HepG2 (cell line): ENCODE data around the gene CISD3. TPM values are rescaled to one million over a fixed set of nuclear protein-coding genes. Genes with fewer than 3 reads are reported as not detected.

Experiments used
- ATF2 ChIP-seq: sonication (generic); formaldehyde crosslinking; IDR thresholded peaks from 2 replicates; pipeline ENCODE4 v1.4.0; 2020; ENCODE audit warnings: missing genetic modification reagents
- CCDC6 ChIP-seq: sonication (generic); formaldehyde crosslinking; IDR thresholded peaks from 2 replicates; pipeline ENCODE4 v1.8.1; 2022; ENCODE audit warnings: mild to moderate bottlenecking, missing genetic modification reagents, moderate library complexity
- JARID2 ChIP-seq: sonication (generic); formaldehyde crosslinking; IDR thresholded peaks from 2 replicates; pipeline ENCODE4 v1.8.1; 2023; ENCODE audit warnings: missing genetic modification reagents, inconsistent platforms; ENCODE audit not compliant: insufficient replicate concordance
- KDM6A ChIP-seq: IDR thresholded peaks from 2 replicates; pipeline ENCODE4 v1.6.1; 2016; ENCODE audit warnings: low read depth
- MZF1 ChIP-seq: sonication (generic); formaldehyde crosslinking; IDR thresholded peaks from 2 replicates; pipeline ENCODE4 v1.8.1; 2023; ENCODE audit warnings: mild to moderate bottlenecking, missing genetic modification reagents, borderline replicate concordance
- ZNF18 ChIP-seq: sonication (generic); formaldehyde crosslinking; IDR thresholded peaks from 2 replicates; pipeline ENCODE4 v1.8.0; 2022; ENCODE audit warnings: mild to moderate bottlenecking, missing genetic modification reagents; ENCODE audit not compliant: insufficient replicate concordance
- ZNF292 ChIP-seq: sonication (generic); formaldehyde crosslinking; IDR thresholded peaks from 2 replicates; pipeline ENCODE4 v1.8.1; 2022; ENCODE audit warnings: mild to moderate bottlenecking, low read depth, missing genetic modification reagents, borderline replicate concordance
- ZNF570 ChIP-seq: sonication (generic); formaldehyde crosslinking; IDR thresholded peaks from 2 replicates; pipeline ENCODE4 v1.4.0; 2020; ENCODE audit warnings: mild to moderate bottlenecking, missing genetic modification reagents, borderline replicate concordance
- ZNF7 ChIP-seq: IDR thresholded peaks from 2 replicates; pipeline ENCODE4 v1.6.1; 2016; ENCODE audit warnings: missing biosample characterization, missing genetic modification reagents
- ZNF768 ChIP-seq: sonication (generic); formaldehyde crosslinking; IDR thresholded peaks from 2 replicates; pipeline ENCODE4 v1.4.0; 2020; ENCODE audit warnings: missing genetic modification reagents
- polyA plus RNA-seq, 8 experiments: library from polyadenylated mRNA; depleted of rRNA in 3 of 8; stranded (reverse) in 7 of 8; unstranded in 1 of 8; fragments of >200 nt; fragmentation: Illumina TruSeq in 4 of 8; extraction: Trizol in 4 of 8; gene quantifications; 2 replicates each; pipeline versions ENCODE4 v1.2.1 to v1.2.3, GENCODE V29; 2011 to 2016; ENCODE audit warnings: low read depth in 4 of 8, missing spikeins in 1 of 8, mixed read lengths in 1 of 8; ENCODE audit not compliant: insufficient read depth in 1 of 8
- total RNA-seq, 5 experiments: library from RNA; depleted of rRNA; stranded (reverse); fragments of >200 nt; fragmentation: Illumina TruSeq; extraction: Trizol; gene quantifications; 2 replicates each; pipeline ENCODE4 v1.2.3, GENCODE V29; 2016; ENCODE audit warnings: low read depth in 1 of 5
- TF ChIP-seq, protein P1 (sequence below): sonication (generic); formaldehyde crosslinking; IDR thresholded peaks from 2 replicates; pipeline ENCODE4 v1.5.1; 2020; ENCODE audit warnings: mild to moderate bottlenecking, missing genetic modification reagents
- TF ChIP-seq, protein P2 (sequence below): sonication (generic); formaldehyde crosslinking; conservative IDR thresholded peaks from 2 replicates; pipeline ENCODE4 v1.4.0; 2020; ENCODE audit warnings: mild to moderate bottlenecking, missing genetic modification reagents, moderate library complexity
- TF ChIP-seq, protein P3 (sequence below): sonication (generic); formaldehyde crosslinking; IDR thresholded peaks from 2 replicates; pipeline ENCODE4 v1.4.0; 2020; ENCODE audit warnings: missing genetic modification reagents
- TF ChIP-seq, protein P4 (sequence below): sonication (generic); formaldehyde crosslinking; IDR thresholded peaks from 2 replicates; pipeline ENCODE4 v1.5.0; 2020; ENCODE audit warnings: missing genetic modification reagents
- TF ChIP-seq, protein P5 (sequence below): sonication (generic); formaldehyde crosslinking; IDR thresholded peaks from 2 replicates; pipeline ENCODE4 v1.4.0; 2020; ENCODE audit warnings: missing genetic modification reagents
- TF ChIP-seq, protein P6 (sequence below): sonication (generic); formaldehyde crosslinking; IDR thresholded peaks from 2 replicates; pipeline ENCODE4 v1.4.0; 2020; ENCODE audit warnings: mild to moderate bottlenecking, missing genetic modification reagents

Gene CISD3
- total and polyA plus RNA-seq, 2 of the 13 experiments (the other 11 are each of a cell fraction or from before 2014, with no cell fraction given), result 30.0 to 34.1 TPM

DNA sequence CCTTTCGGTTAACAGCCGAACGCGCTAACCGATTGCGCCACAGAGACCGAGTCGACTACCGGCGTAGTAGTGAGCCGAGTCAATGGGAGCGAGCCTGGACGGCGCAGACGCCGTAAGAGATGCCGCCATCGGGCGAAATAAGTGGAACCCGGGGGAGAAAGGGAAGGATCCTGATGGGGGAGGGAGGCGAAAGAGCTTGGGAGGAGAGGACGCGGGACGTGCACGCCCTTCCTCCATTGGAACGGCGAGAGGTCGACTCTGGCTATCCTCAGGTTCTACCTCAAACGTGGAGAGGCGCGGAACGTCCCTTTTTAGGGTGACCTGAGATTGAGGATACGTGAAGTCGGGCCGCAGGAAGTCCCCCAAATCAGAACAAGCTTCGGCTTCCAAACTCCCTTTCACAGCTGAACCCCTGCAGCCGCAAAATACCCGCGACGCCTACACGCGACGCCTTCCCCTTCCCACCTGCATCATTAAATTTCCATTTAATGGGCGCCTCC, 21.7 kb downstream of the CISD3 start (continued):
- TF ChIP-seq, protein P1, sequence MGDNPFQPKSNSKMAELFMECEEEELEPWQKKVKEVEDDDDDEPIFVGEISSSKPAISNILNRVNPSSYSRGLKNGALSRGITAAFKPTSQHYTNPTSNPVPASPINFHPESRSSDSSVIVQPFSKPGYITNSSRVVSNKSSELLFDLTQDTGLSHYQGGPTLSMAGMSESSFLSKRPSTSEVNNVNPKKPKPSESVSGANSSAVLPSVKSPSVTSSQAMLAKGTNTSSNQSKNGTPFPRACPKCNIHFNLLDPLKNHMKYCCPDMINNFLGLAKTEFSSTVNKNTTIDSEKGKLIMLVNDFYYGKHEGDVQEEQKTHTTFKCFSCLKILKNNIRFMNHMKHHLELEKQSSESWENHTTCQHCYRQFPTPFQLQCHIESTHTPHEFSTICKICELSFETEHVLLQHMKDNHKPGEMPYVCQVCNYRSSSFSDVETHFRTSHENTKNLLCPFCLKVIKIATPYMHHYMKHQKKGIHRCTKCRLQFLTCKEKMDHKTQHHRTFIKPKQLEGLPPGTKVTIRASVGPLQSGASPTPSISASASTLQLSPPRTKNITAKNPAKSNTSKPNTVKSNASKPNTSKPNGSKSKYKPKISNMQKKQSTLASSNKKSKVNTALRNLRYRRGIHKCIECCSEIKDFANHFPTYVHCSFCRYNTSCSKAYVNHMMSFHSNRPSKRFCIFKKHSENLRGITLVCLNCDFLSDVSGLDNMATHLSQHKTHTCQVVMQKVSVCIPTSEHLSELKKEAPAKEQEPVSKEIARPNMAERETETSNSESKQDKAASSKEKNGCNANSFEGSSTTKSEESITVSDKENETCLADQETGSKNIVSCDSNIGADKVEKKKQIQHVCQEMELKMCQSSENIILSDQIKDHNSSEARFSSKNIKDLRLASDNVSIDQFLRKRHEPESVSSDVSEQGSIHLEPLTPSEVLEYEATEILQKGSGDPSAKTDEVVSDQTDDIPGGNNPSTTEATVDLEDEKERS (CRISPR knock-in tag), result no peak; the same call in 1 of the 2 replicates
- TF ChIP-seq ZNF292 (CRISPR knock-in tag), result no peak
- TF ChIP-seq, protein P2, sequence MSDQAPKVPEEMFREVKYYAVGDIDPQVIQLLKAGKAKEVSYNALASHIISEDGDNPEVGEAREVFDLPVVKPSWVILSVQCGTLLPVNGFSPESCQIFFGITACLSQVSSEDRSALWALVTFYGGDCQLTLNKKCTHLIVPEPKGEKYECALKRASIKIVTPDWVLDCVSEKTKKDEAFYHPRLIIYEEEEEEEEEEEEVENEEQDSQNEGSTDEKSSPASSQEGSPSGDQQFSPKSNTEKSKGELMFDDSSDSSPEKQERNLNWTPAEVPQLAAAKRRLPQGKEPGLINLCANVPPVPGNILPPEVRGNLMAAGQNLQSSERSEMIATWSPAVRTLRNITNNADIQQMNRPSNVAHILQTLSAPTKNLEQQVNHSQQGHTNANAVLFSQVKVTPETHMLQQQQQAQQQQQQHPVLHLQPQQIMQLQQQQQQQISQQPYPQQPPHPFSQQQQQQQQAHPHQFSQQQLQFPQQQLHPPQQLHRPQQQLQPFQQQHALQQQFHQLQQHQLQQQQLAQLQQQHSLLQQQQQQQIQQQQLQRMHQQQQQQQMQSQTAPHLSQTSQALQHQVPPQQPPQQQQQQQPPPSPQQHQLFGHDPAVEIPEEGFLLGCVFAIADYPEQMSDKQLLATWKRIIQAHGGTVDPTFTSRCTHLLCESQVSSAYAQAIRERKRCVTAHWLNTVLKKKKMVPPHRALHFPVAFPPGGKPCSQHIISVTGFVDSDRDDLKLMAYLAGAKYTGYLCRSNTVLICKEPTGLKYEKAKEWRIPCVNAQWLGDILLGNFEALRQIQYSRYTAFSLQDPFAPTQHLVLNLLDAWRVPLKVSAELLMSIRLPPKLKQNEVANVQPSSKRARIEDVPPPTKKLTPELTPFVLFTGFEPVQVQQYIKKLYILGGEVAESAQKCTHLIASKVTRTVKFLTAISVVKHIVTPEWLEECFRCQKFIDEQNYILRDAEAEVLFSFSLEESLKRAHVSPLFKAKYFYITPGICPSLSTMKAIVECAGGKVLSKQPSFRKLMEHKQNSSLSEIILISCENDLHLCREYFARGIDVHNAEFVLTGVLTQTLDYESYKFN (CRISPR knock-in tag), result no peak; the same call in 1 of the 2 replicates
- TF ChIP-seq ZNF18 (CRISPR knock-in tag), result no peak
- TF ChIP-seq, protein P3, sequence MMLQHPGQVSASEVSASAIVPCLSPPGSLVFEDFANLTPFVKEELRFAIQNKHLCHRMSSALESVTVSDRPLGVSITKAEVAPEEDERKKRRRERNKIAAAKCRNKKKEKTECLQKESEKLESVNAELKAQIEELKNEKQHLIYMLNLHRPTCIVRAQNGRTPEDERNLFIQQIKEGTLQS (CRISPR knock-in tag), result peak; percentile 44; the same call in 1 of the 2 replicates
- no peak for TF ChIP-seq ZNF7 (CRISPR knock-in tag)
- TF ChIP-seq ATF2, result peak; percentile 78; the same call in 1 of the 2 replicates
- TF ChIP-seq JARID2, result peak; percentile 25
- TF ChIP-seq ZNF570 (CRISPR knock-in tag), result no peak
- TF ChIP-seq ZNF768 (CRISPR knock-in tag), result peak; percentile 42; the same call in 1 of the 2 replicates
- no peak for TF ChIP-seq KDM6A (CRISPR knock-in tag)
- TF ChIP-seq, protein P4, sequence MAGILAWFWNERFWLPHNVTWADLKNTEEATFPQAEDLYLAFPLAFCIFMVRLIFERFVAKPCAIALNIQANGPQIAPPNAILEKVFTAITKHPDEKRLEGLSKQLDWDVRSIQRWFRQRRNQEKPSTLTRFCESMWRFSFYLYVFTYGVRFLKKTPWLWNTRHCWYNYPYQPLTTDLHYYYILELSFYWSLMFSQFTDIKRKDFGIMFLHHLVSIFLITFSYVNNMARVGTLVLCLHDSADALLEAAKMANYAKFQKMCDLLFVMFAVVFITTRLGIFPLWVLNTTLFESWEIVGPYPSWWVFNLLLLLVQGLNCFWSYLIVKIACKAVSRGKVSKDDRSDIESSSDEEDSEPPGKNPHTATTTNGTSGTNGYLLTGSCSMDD (CRISPR knock-in tag), result no peak
- peak; percentile 76 for TF ChIP-seq CCDC6 (CRISPR knock-in tag)
- TF ChIP-seq, protein P5, sequence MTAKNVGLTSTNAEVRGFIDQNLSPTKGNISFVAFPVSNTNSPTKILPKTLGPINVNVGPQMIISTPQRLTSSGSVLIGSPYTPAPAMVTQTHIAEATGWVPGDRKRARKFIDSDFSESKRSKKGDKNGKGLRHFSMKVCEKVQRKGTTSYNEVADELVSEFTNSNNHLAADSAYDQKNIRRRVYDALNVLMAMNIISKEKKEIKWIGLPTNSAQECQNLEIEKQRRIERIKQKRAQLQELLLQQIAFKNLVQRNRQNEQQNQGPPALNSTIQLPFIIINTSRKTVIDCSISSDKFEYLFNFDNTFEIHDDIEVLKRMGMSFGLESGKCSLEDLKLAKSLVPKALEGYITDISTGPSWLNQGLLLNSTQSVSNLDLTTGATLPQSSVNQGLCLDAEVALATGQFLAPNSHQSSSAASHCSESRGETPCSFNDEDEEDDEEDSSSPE (CRISPR knock-in tag), result peak; percentile 67
- TF ChIP-seq, protein P6, sequence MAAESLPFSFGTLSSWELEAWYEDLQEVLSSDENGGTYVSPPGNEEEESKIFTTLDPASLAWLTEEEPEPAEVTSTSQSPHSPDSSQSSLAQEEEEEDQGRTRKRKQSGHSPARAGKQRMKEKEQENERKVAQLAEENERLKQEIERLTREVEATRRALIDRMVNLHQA (CRISPR knock-in tag), result no peak
- no peak for TF ChIP-seq MZF1
